ENCODE measurements around the gene NPIPB6. TPM values are rescaled to one million over a fixed set of nuclear protein-coding genes. Genes with fewer than 3 reads are reported as not detected.

NPIPB6 gene
- total RNA-seq, 1 donor from 2014 or later: 5.7 TPM

DNA sequence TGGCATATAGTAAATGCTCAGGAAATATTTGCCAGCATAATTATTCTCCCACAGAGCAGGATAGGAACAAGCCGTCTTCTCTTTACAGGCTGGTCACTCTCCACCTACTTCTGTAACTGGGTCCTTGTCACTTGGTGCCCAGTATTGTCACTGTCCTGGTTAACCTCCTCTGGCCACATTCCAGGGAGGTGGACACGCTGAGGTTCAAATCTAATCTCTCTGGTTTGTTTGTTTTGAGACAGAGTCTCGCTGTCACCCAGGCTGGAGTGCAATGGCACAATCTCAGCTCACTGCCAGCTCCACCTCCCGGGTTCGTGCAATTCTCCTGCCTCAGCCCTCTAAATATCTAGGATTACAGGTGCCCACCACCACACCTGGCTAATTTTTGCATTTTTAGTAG, 55.4 kb downstream of the NPIPB6 start:
- no peaks in the 10 kb centered on the region for H3K9me3 Mint-ChIP-seq (ENCODE audit: low read depth)
- no peak for TF ChIP-seq CTCF (IDR thresholded peaks at IDR 0.05; ENCODE audit: unreplicated experiment)
- H3K4me1 Mint-ChIP-seq (ENCODE audit: low read depth): no peaks in the 10 kb centered on the region
- no peak overlapping the region for H3K4me3 Mint-ChIP-seq (ENCODE audit: low read depth)
- peaks cover 22% of the 10 kb centered on the region for H3K36me3 Mint-ChIP-seq (ENCODE audit: insufficient read depth)
- H3K27me3 Mint-ChIP-seq: no peaks in the 10 kb centered on the region
- H3K27ac Mint-ChIP-seq: no peak overlapping the region
- no peak for DNase-seq (ENCODE audit: low spot score, unreplicated experiment)

GRCh38 chr16:28304214-28304613, 59.1 kb downstream of the NPIPB6 start:
- Mint-ChIP-seq H3K9me3 (ENCODE audit: low read depth) (no peaks in the 10 kb centered on the region), H3K36me3 (ENCODE audit: insufficient read depth) (peaks cover 18% of the 10 kb centered on the region), H3K4me1 (ENCODE audit: low read depth) (no peaks in the 10 kb centered on the region), H3K27me3 (no peaks in the 10 kb centered on the region), H3K4me3 (ENCODE audit: low read depth) (no peak overlapping the region), H3K27ac (peak overlapping the region; percentile 38)
- no peak for DNase-seq (ENCODE audit: low spot score, unreplicated experiment)
- TF ChIP-seq CTCF (IDR thresholded peaks at IDR 0.05; ENCODE audit: unreplicated experiment): no peak

DNA sequence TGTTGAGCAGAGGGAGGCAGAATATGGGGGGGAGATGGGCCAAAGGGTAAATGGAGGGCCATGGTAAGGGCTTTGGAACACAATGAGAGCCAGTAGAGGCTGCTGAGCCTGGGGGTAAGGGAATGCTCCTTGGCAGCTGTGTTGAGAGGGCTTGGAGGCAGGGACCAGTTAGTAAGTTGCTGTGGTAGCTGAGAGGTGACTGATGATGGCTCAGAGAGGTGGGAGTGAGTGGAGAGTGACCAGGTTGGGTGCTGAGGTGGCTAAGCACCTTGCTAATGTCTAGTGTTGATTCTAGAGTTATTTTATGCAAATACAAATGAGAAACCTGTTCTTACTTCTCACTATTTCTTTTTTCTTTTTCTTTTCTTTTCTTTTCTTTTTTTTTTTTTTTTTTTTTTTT, 60.2 kb downstream of the NPIPB6 start:
- TF ChIP-seq CTCF (IDR thresholded peaks at IDR 0.05; ENCODE audit: unreplicated experiment): no peak

GRCh38 chr16:28301620-28302019, 61.7 kb downstream of the NPIPB6 start:
- Mint-ChIP-seq H3K9me3 (ENCODE audit: low read depth) (no peaks in the 10 kb centered on the region), H3K4me1 (ENCODE audit: low read depth) (peaks cover 10% of the 10 kb centered on the region), H3K4me3 (ENCODE audit: low read depth) (no peak overlapping the region), H3K27ac (no peak overlapping the region), H3K27me3 (no peaks in the 10 kb centered on the region), H3K36me3 (ENCODE audit: insufficient read depth) (peaks cover 12% of the 10 kb centered on the region)
- TF ChIP-seq CTCF (IDR thresholded peaks at IDR 0.05; ENCODE audit: unreplicated experiment): no peak
- no peak for DNase-seq (ENCODE audit: low spot score, unreplicated experiment)

More for the DNA sequence above, 60.2 kb downstream of the NPIPB6 start:
- no peak overlapping the region for H3K4me3 Mint-ChIP-seq (ENCODE audit: low read depth)
- DNase-seq (ENCODE audit: low spot score, unreplicated experiment): no peak
- no peaks in the 10 kb centered on the region for H3K9me3 Mint-ChIP-seq (ENCODE audit: low read depth)
- H3K36me3 Mint-ChIP-seq (ENCODE audit: insufficient read depth): peaks cover 12% of the 10 kb centered on the region
- H3K27ac Mint-ChIP-seq: peak overlapping the region; percentile 71
- H3K4me1 Mint-ChIP-seq (ENCODE audit: low read depth): peaks cover 5% of the 10 kb centered on the region
- no peaks in the 10 kb centered on the region for H3K27me3 Mint-ChIP-seq

DNA sequence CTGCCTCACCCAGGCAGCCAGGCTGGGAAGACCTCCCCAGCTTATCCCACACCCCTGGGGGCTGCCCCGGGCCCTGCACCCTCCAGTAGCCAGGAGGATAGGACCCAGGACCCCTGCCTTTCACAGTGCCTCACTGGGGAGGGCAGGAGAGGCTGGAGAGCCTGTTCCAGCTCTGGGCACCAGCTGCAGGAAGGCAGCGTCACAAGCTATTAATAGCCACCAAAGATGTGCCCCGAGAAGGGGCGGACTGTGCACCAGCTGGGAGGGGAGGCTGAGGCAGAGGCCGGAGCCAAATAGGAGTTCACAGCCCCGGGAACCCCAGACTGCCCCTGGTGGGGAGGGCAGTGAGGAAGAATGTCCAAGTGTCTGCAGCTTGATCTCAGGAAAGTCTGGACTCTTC, 62.2 kb downstream of the NPIPB6 start:
- Mint-ChIP-seq H3K4me3 (ENCODE audit: low read depth) (no peak overlapping the region), H3K4me1 (ENCODE audit: low read depth) (peaks cover 11% of the 10 kb centered on the region), H3K27ac (no peak overlapping the region), H3K27me3 (no peaks in the 10 kb centered on the region), H3K36me3 (ENCODE audit: insufficient read depth) (peaks cover 13% of the 10 kb centered on the region), H3K9me3 (ENCODE audit: low read depth) (no peaks in the 10 kb centered on the region)
- TF ChIP-seq CTCF (IDR thresholded peaks at IDR 0.05; ENCODE audit: unreplicated experiment): no peak
- no peak for DNase-seq (ENCODE audit: low spot score, unreplicated experiment)
